GM12874 (cell line): ENCODE measurements around the gene TRAF5.

Source experiments
- TF ChIP-seq, protein P1 (sequence below): IDR thresholded peaks from 2 replicates; pipeline ENCODE4 v1.5.1; 2011; ENCODE audit warnings: low read depth, mild to moderate bottlenecking, control low read depth, low read length, moderate library complexity; ENCODE audit not compliant: insufficient read depth

TRAF5 gene

DNA sequence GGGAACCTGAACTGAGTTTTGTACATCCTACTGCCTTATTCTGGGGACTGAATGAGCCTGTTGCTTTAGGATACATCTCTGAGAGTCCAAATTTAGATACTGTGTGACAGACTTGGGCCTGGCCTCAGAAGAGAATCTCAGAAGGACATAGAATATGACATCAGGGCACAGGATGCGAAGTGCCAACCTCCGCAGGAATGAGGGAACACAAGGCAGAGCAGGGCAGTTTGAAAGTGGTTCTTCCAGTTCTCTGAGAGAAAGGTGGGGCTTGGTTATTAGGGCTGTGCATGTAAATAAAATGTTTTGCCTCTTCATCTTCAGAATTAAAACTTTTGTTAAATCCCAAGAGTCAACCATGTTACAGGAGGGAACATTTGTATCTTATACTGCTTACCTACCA, 23.1 kb downstream of the TRAF5 start:
- TF ChIP-seq, protein P1, sequence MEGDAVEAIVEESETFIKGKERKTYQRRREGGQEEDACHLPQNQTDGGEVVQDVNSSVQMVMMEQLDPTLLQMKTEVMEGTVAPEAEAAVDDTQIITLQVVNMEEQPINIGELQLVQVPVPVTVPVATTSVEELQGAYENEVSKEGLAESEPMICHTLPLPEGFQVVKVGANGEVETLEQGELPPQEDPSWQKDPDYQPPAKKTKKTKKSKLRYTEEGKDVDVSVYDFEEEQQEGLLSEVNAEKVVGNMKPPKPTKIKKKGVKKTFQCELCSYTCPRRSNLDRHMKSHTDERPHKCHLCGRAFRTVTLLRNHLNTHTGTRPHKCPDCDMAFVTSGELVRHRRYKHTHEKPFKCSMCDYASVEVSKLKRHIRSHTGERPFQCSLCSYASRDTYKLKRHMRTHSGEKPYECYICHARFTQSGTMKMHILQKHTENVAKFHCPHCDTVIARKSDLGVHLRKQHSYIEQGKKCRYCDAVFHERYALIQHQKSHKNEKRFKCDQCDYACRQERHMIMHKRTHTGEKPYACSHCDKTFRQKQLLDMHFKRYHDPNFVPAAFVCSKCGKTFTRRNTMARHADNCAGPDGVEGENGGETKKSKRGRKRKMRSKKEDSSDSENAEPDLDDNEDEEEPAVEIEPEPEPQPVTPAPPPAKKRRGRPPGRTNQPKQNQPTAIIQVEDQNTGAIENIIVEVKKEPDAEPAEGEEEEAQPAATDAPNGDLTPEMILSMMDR = no peak

DNA sequence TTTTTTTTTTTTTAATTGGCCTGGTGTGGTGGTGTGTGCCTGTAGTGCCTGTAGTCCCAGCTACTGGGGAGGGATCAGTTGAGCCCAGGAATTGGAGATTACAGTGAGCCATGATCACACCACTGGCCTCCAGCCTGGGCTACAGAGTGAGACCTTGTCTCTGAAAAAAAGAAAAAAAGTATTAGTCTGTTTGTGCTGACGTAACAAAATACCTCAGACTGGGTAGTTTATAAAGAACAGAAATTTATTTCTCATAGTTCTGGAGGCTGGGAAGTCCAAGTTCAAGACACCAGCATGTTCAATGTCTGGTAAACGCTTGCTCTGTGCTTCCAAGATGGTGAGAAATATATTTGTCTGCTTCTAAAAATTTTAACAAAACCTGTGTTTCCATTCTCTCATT, 25.8 kb downstream of the TRAF5 start:
- TF ChIP-seq, protein P1 = no peak

DNA sequence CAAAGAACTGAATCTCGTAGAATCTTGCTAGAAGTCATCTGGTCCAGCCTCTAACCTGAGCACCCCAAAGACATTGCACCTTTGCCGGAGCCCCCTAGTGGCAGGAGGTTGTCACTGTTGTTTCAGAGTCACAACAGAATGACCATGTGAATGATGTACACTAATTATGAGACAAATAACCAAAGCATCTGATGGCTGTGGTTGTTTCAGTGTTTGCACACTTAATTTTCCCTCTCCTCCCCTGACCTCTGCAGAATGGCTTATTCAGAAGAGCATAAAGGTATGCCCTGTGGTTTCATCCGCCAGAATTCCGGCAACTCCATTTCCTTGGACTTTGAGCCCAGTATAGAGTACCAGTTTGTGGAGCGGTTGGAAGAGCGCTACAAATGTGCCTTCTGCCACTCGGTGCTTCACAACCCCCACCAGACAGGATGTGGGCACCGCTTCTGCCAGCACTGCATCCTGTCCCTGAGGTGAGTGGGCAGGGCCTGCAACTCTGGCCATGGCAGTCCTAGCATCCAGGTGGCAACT, 26.4 kb downstream of the TRAF5 start:
- TF ChIP-seq, protein P1 = peak; percentile 81

DNA sequence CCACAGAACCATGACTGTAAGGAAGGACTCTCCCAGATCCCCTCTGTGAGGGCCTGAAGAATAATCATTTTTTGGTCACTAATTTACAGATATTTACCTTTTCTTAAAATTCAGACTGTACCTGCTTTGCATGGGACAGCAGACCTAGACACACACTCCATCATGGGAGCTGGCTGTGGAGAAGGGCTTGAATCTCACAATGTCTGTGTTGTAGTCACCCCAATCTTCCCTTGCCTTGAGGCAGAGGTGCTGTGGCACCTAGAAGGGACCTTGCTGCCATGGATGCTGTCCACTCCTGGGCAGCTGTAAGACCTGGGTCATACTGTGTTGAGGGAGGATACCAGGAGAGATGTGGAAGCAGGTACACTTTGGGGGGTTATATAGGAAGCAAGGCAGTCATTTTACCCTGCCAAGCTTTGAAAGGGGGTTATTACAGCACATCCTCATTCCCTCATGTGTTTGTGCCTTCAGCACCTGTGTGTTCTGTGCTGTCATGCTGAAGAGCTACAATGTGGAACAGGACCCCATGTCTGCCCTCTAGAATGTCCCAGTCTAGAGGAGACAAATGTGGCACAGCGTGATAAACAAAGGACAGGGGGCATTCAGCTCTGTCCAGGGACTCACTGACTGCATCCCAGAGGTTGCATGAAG, 27.1 kb downstream of the TRAF5 start:
- TF ChIP-seq, protein P1 = no peak

DNA sequence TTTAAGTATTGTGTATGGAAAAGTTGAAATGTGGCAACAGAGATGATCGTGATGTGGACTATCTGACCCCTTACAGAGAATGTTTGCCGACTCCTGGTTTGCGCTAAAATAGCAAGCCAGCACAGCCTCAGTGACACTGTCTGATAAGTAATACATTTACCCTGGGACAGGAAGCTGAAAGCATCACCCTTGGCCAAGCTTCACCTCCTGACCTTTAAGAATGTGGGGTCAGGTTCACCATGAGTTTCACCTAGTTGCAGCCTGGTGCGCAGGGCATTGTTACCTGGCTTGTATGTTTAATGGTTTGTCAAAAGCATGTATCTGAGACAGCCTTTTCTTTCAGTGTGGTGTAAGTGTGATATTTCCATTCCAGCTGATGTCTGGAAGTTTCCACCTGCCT, 29.2 kb downstream of the TRAF5 start:
- TF ChIP-seq, protein P1 = no peak

DNA sequence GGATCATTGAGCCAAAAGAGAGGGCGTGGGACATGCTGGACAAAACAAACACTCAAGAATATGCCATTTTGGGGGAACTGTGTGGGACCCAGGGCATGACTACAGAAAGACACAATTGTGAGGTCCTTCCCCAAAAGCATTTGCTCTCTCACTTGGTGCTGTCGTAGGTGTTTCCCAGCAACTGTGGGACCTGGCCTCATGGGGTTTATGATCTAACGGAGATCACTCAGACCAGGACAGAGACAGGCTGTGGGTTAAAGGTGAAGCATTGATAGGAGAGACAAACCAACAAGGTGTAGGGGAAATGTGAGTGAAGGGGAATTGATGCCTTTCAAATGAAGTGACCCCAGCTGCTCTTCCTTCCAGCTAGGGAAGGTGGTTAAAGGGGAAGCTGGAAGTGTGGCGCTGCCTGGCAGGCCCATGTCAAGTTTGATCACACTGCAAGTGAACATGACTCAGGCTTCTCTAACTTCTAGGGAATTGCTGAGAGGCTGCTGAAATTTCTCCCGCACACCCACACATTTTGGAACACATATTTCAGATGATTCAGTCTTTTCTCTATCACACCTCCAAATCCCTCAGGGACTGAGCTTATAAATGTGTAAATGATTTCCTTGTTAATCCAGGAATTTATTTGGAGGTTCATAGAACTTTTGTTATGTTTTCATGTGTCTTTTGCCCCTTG, 30.2 kb downstream of the TRAF5 start:
- TF ChIP-seq, protein P1 = no peak

DNA sequence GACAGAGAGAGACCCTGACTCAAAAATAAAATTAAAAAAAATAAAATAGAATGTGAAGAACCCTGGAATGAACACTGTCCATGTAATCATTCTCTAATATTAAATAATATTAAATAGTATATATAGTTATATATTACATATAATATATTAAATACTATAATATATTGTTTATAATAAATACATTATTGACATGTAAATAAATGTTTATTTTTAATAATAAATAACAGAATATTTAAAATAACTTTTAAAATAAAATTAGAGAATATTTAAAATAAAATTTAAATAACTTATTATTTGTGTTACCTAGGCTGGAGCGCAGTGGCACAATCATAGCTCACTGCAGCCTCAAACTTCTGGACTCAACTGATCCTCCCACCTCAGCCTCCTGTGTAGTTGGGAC, 32.1 kb downstream of the TRAF5 start:
- TF ChIP-seq, protein P1 = no peak
